ENCODE results near the gene ANKRD6. TPM values are rescaled to one million over a fixed set of nuclear protein-coding genes. Genes with fewer than 3 reads are reported as not detected.

ANKRD6 gene
- total and polyA plus RNA-seq, 11 donors: 3.5 to 14.1 (median 10.2) TPM

GRCh38 chr6:89440200-89440599, 7.2 kb downstream of the ANKRD6 start:
- Histone ChIP-seq H3K36me3 (no peaks in the 10 kb centered on the region), H3K27ac (no peak overlapping the region), H3K27me3 (no peaks in the 10 kb centered on the region), H3K4me1 (peaks cover 0 to 13% (median 0%) of the 10 kb centered on the region in 12 donors), H3K4me3 (no peak overlapping the region), H3K9me3 (peaks cover 0 to 5% (median 0%) of the 10 kb centered on the region in 12 donors)
- no peak for TF ChIP-seq POLR2A (IDR thresholded peaks at IDR 0.05)
- TF ChIP-seq CTCF (IDR thresholded peaks at IDR 0.05): no peak
- intact Hi-C loops (cut with DNase I): no loop called here
- ATAC-seq (no peak), DNase-seq (no peak)
- 94 to 100% (median 96%) methylated on average over 3 of the region's 3 CpGs for WGBS, 4 donors

- Histone ChIP-seq H3K36me3 (no peaks in the 10 kb centered on the region), H3K9me3 (peaks cover 0 to 5% (median 0%) of the 10 kb centered on the region in 12 donors), H3K4me3 (no peak overlapping the region), H3K27me3 (no peaks in the 10 kb centered on the region), H3K27ac (no peak overlapping the region), H3K4me1 (no peaks in the 10 kb centered on the region)
- intact Hi-C loops (cut with DNase I): no loop called here
- ATAC-seq (no peak), DNase-seq (no peak)
- TF ChIP-seq POLR2A (IDR thresholded peaks at IDR 0.05) (no peak), CTCF (IDR thresholded peaks at IDR 0.05) (no peak)
- 54 to 65% (median 61%) methylated on average over 5 of the region's 5 CpGs for WGBS, 4 donors
Measured at GRCh38 chr6:89443658-89444057, 10.7 kb downstream of the ANKRD6 start.

- TF ChIP-seq CTCF (IDR thresholded peaks at IDR 0.05): no peak
- no peak for TF ChIP-seq POLR2A (IDR thresholded peaks at IDR 0.05)
- Histone ChIP-seq H3K9me3 (no peaks in the 10 kb centered on the region), H3K4me1 (no peaks in the 10 kb centered on the region), H3K27me3 (no peaks in the 10 kb centered on the region), H3K36me3 (no peaks in the 10 kb centered on the region), H3K27ac (no peak overlapping the region), H3K4me3 (no peak overlapping the region)
- no peak for DNase-seq
- intact Hi-C loops (cut with DNase I): no loop called here
- WGBS, 4 donors: 48 to 52% (median 50%) methylated on average over 1 of the region's 1 CpG
- ATAC-seq: no peak
Measured at GRCh38 chr6:89449193-89449592, 16.2 kb downstream of the ANKRD6 start.

GRCh38 chr6:89452281-89452680, 19.3 kb downstream of the ANKRD6 start:
- no peak for TF ChIP-seq POLR2A (IDR thresholded peaks at IDR 0.05)
- no peak for TF ChIP-seq CTCF (IDR thresholded peaks at IDR 0.05)
- intact Hi-C loops (cut with DNase I): loop anchor here in 1 of 10 donors (10.0 kb wide), 1 partner anchor 143 kb away; no protein-coding TSS in a partner anchor
- H3K36me3 ChIP-seq: no peaks in the 10 kb centered on the region
- peaks cover 0 to 3% (median 0%) of the 10 kb centered on the region in 12 donors for H3K4me1 ChIP-seq
- no peak overlapping the region for H3K27ac ChIP-seq
- H3K9me3 ChIP-seq: no peaks in the 10 kb centered on the region
- no peak for DNase-seq
- H3K27me3 ChIP-seq: no peaks in the 10 kb centered on the region
- no peak for ATAC-seq
- no peak overlapping the region for H3K4me3 ChIP-seq
- 84 to 100% (median 90%) methylated on average over 1 of the region's 1 CpG for WGBS, 4 donors

All from heart left ventricle (tissue), 16 donors.